ENCODE results near the gene FXR2.

The FXR2 gene

DNA sequence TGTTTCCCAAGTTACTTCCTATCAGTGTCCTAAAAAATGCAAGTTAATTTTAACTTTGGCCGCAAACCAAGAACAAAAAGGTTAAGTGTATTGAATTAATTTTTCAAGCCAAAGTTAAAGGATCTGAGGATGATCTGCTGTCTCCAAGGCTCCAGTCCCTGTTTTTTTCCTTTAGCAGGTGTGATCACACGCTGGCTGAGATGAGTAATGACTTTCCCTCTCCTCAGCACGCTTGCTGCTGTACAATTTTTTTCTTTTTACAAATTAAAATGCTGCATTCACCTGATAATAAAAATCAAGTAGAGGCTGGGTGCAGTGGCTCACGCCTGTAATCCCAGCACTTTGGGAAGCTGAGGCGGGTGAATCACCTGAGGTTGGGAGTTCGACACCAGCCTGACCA, 69.8 kb downstream of the FXR2 start:
- DNase-seq: no peak
